Measurements from ENCODE around the gene EMCN.

Gene EMCN

GRCh38 chr4:100497791-100498190 lies 20.0 kb downstream of the EMCN start:
- no peak for DNase-seq
- in situ Hi-C loops (cut with HindIII; ENCODE audit: low pct_ligation_motif_present, low pct_unique_long_range_greater_than_20kb, low sequenced_read_pairs), result no loop called here

GRCh38 chr4:100495074-100495473 lies 22.7 kb downstream of the EMCN start:
- DNase-seq, result no peak
- in situ Hi-C loops (cut with HindIII; ENCODE audit: low pct_ligation_motif_present, low pct_unique_long_range_greater_than_20kb, low sequenced_read_pairs), result no loop called here

GRCh38 chr4:100494166-100494565 lies 23.7 kb downstream of the EMCN start:
- no peak for DNase-seq
- in situ Hi-C loops (cut with HindIII; ENCODE audit: low pct_ligation_motif_present, low pct_unique_long_range_greater_than_20kb, low sequenced_read_pairs), result no loop called here

GRCh38 chr4:100493756-100494155 lies 24.1 kb downstream of the EMCN start:
- DNase-seq, result no peak
- in situ Hi-C loops (cut with HindIII; ENCODE audit: low pct_ligation_motif_present, low pct_unique_long_range_greater_than_20kb, low sequenced_read_pairs), result no loop called here

- no peak for DNase-seq
- in situ Hi-C loops (cut with HindIII; ENCODE audit: low pct_ligation_motif_present, low pct_unique_long_range_greater_than_20kb, low sequenced_read_pairs), result no loop called here
Observed at GRCh38 chr4:100492129-100492528, 25.7 kb downstream of the EMCN start.

- DNase-seq, result no peak
- in situ Hi-C loops (cut with HindIII; ENCODE audit: low pct_ligation_motif_present, low pct_unique_long_range_greater_than_20kb, low sequenced_read_pairs), result no loop called here
Observed at GRCh38 chr4:100489305-100489704, 28.5 kb downstream of the EMCN start.

- in situ Hi-C loops (cut with HindIII; ENCODE audit: low pct_ligation_motif_present, low pct_unique_long_range_greater_than_20kb, low sequenced_read_pairs), result no loop called here
- DNase-seq, result no peak
Observed at GRCh38 chr4:100486496-100486895, 31.3 kb downstream of the EMCN start.

- in situ Hi-C loops (cut with HindIII; ENCODE audit: low pct_ligation_motif_present, low pct_unique_long_range_greater_than_20kb, low sequenced_read_pairs), result no loop called here
- no peak for DNase-seq
Observed at GRCh38 chr4:100483796-100484195, 34.0 kb downstream of the EMCN start.

- no peak for DNase-seq
- in situ Hi-C loops (cut with HindIII; ENCODE audit: low pct_ligation_motif_present, low pct_unique_long_range_greater_than_20kb, low sequenced_read_pairs), result no loop called here
Observed at GRCh38 chr4:100479971-100480370, 37.9 kb downstream of the EMCN start.

- in situ Hi-C loops (cut with HindIII; ENCODE audit: low pct_ligation_motif_present, low pct_unique_long_range_greater_than_20kb, low sequenced_read_pairs), result no loop called here
- no peak for DNase-seq
Observed at GRCh38 chr4:100469555-100469954, 48.3 kb downstream of the EMCN start.

GRCh38 chr4:100466501-100466900 lies 51.3 kb downstream of the EMCN start:
- no peak for DNase-seq
- in situ Hi-C loops (cut with HindIII; ENCODE audit: low pct_ligation_motif_present, low pct_unique_long_range_greater_than_20kb, low sequenced_read_pairs), result no loop called here

GRCh38 chr4:100461807-100462605 lies 55.8 kb downstream of the EMCN start:
- DNase-seq, result no peak
- in situ Hi-C loops (cut with HindIII; ENCODE audit: low pct_ligation_motif_present, low pct_unique_long_range_greater_than_20kb, low sequenced_read_pairs), result no loop called here

- DNase-seq, result no peak
- in situ Hi-C loops (cut with HindIII; ENCODE audit: low pct_ligation_motif_present, low pct_unique_long_range_greater_than_20kb, low sequenced_read_pairs), result no loop called here
Observed at GRCh38 chr4:100450449-100450848, 67.4 kb downstream of the EMCN start.

GRCh38 chr4:100431416-100431815 lies 86.4 kb downstream of the EMCN start:
- in situ Hi-C loops (cut with HindIII; ENCODE audit: low pct_ligation_motif_present, low pct_unique_long_range_greater_than_20kb, low sequenced_read_pairs), result no loop called here
- no peak for DNase-seq

- in situ Hi-C loops (cut with HindIII; ENCODE audit: low pct_ligation_motif_present, low pct_unique_long_range_greater_than_20kb, low sequenced_read_pairs), result no loop called here
- DNase-seq, result no peak
Observed at GRCh38 chr4:100430451-100430850, 87.4 kb downstream of the EMCN start.

GRCh38 chr4:100429616-100430015 lies 88.2 kb downstream of the EMCN start:
- DNase-seq, result no peak
- in situ Hi-C loops (cut with HindIII; ENCODE audit: low pct_ligation_motif_present, low pct_unique_long_range_greater_than_20kb, low sequenced_read_pairs), result no loop called here

- in situ Hi-C loops (cut with HindIII; ENCODE audit: low pct_ligation_motif_present, low pct_unique_long_range_greater_than_20kb, low sequenced_read_pairs), result no loop called here
- DNase-seq, result peak; percentile 7
Observed at GRCh38 chr4:100428051-100428450, 89.8 kb downstream of the EMCN start.

GRCh38 chr4:100424376-100424775 lies 93.4 kb downstream of the EMCN start:
- in situ Hi-C loops (cut with HindIII; ENCODE audit: low pct_ligation_motif_present, low pct_unique_long_range_greater_than_20kb, low sequenced_read_pairs), result no loop called here
- no peak for DNase-seq

- DNase-seq, result peak; percentile 19
- in situ Hi-C loops (cut with HindIII; ENCODE audit: low pct_ligation_motif_present, low pct_unique_long_range_greater_than_20kb, low sequenced_read_pairs), result no loop called here
Observed at GRCh38 chr4:100422894-100423293, 94.9 kb downstream of the EMCN start.

GRCh38 chr4:100421361-100421978 lies 96.4 kb downstream of the EMCN start:
- in situ Hi-C loops (cut with HindIII; ENCODE audit: low pct_ligation_motif_present, low pct_unique_long_range_greater_than_20kb, low sequenced_read_pairs), result no loop called here

More at GRCh38 chr4:100421361-100421978, 96.4 kb downstream of the EMCN start:
- DNase-seq, result peak; percentile 41

All from ACHN (cell line).